Endodermal cell (in vitro differentiated cells): ENCODE measurements around the gene ARL4A. TPM values are rescaled to one million over a fixed set of nuclear protein-coding genes. Genes with fewer than 3 reads are reported as not detected.
"Not testable (repeated sequence)": the region's sequence is repeated elsewhere in the genome, so short reads cannot be mapped to it uniquely, and the experiment has no call there.

Experiments used
- DNase-seq: peaks from one replicate; pipeline ENCODE4 v3.0.0-alpha.2; 2017
- H3K27ac ChIP-seq: 2 replicates; pipeline ENCODE4 v1.5.1; 2013; ENCODE audit warnings: mild to moderate bottlenecking, low read depth, low read length, moderate library complexity
- H3K27me3 ChIP-seq: 2 replicates; pipeline ENCODE4 v1.6.1; 2013; ENCODE audit warnings: mild to moderate bottlenecking, low read length, moderate library complexity; ENCODE audit not compliant: insufficient read depth, control insufficient read depth, poor library complexity, severe bottlenecking
- H3K36me3 ChIP-seq: 2 replicates; pipeline ENCODE4 v1.7.0; 2013; ENCODE audit warnings: mild to moderate bottlenecking, low read length, moderate library complexity; ENCODE audit not compliant: control insufficient read depth, insufficient read depth
- H3K4me1 ChIP-seq: one replicate; pipeline ENCODE4 v1.7.0; 2013; ENCODE audit warnings: low read length; ENCODE audit not compliant: control insufficient read depth, insufficient read depth
- H3K4me3 ChIP-seq: 2 replicates; pipeline ENCODE4 v1.5.1; 2013; ENCODE audit warnings: mild to moderate bottlenecking, low read length, moderate library complexity
- H3K9ac ChIP-seq: 2 replicates; pipeline ENCODE4 v1.6.1; 2013; ENCODE audit warnings: mild to moderate bottlenecking, low read length, moderate library complexity; ENCODE audit not compliant: poor library complexity, severe bottlenecking; ENCODE audit errors: extremely low read depth
- H3K9me3 ChIP-seq: 2 replicates; pipeline ENCODE4 v1.6.1; 2013; ENCODE audit warnings: mild to moderate bottlenecking, low read length, moderate library complexity; ENCODE audit not compliant: control insufficient read depth
- H3K27ac Mint-ChIP-seq: 2 replicates; pipeline ENCODE4 v1.8.0; 2020; ENCODE audit warnings: mixed read lengths
- H3K27me3 Mint-ChIP-seq: 2 replicates; pipeline ENCODE4 v1.8.0; 2021; ENCODE audit warnings: mild to moderate bottlenecking, mixed read lengths; ENCODE audit not compliant: insufficient read depth
- H3K36me3 Mint-ChIP-seq: 2 replicates; pipeline ENCODE4 v1.8.0; 2020; ENCODE audit warnings: low read depth, mixed read lengths
- H3K4me1 Mint-ChIP-seq: 2 replicates; pipeline ENCODE4 v1.8.0; 2020; ENCODE audit warnings: mixed read lengths
- H3K4me3 Mint-ChIP-seq: 2 replicates; pipeline ENCODE4 v1.8.0; 2020; ENCODE audit warnings: mild to moderate bottlenecking, moderate library complexity, mixed read lengths
- H3K9me3 Mint-ChIP-seq: 2 replicates; pipeline ENCODE4 v1.8.0; 2020; ENCODE audit warnings: mild to moderate bottlenecking, mixed read lengths
- WGBS, 2 experiments: methylation state at CpG; one replicate each; pipeline versions ENCODE4 v1.1.5 to v1.1.7; 2013; ENCODE audit warnings: missing lambda C conversion rate in 2 of 2, mixed read lengths in 1 of 2; ENCODE audit not compliant: insufficient coverage in 1 of 2, insufficient read length in 1 of 2; 5-methylcytosine and 5-hydroxymethylcytosine counted together
- total RNA-seq, 2 donors: library from RNA; stranded (reverse); fragmentation: NEBNext Ultra II Directional in 1 of 2; extraction: Animal tissue kit (Norgen Biotek cat#: 25700) in 1 of 2; gene quantifications; 2 replicates in 1 of 2; 3 replicates in 1 of 2; pipeline ENCODE4 v1.2.1, GENCODE V29; 2021
- TF ChIP-seq, protein P1 (sequence below): fragments of 200-600 bp; sonication (generic); conservative IDR thresholded peaks from 2 replicates; pipeline ENCODE4 v1.5.0; 2021; ENCODE audit warnings: antibody characterized with exemption, mild to moderate bottlenecking

ARL4A gene
- total RNA-seq, 2 donors from 2014 or later = 19.1 to 26.4 TPM

DNA sequence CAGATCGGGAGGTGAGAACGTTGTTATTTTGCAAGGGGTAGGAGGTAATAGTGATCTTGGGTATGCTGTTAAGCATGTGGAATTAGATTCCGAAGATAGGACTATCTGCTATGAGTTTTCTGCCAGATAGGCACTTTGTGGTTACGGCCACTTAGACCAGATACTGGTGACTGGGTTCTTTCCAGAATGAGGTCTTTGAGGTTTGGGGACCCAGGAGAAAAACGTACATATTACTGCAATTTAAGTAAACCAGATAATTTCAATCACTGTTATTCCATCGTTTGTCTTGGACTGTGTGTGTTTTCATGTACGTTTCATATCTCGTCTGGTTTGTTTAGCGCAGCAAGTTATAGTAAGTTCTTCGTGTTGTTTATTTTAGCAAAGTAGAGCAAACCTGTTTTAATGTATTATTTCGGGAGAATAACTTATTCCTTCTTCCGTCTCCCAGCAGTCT, 312 bp downstream of the ARL4A start:
- H3K4me3 Mint-ChIP-seq = peak overlapping the region; percentile 76
- 0 to 7% methylated on average over 6 to 12 of the region's 12 CpGs for WGBS, 2 experiments
- Histone ChIP-seq H3K36me3 (no peaks in the 10 kb centered on the region), H3K9me3 (no peaks in the 10 kb centered on the region), H3K27me3 (no peaks in the 10 kb centered on the region), H3K4me3 (peak overlapping the region; percentile 94), H3K4me1 (peaks cover 2% of the 10 kb centered on the region), H3K9ac (peak overlapping the region; percentile 44), H3K27ac (no peak overlapping the region)
- H3K4me1 Mint-ChIP-seq = peaks cover 24% of the 10 kb centered on the region
- H3K27me3 Mint-ChIP-seq = no peaks in the 10 kb centered on the region
- H3K36me3 Mint-ChIP-seq = peaks cover 3% of the 10 kb centered on the region
- DNase-seq = no peak
- no peaks in the 10 kb centered on the region for H3K9me3 Mint-ChIP-seq
- H3K27ac Mint-ChIP-seq = peak overlapping the region; percentile 64
- TF ChIP-seq, protein P1, sequence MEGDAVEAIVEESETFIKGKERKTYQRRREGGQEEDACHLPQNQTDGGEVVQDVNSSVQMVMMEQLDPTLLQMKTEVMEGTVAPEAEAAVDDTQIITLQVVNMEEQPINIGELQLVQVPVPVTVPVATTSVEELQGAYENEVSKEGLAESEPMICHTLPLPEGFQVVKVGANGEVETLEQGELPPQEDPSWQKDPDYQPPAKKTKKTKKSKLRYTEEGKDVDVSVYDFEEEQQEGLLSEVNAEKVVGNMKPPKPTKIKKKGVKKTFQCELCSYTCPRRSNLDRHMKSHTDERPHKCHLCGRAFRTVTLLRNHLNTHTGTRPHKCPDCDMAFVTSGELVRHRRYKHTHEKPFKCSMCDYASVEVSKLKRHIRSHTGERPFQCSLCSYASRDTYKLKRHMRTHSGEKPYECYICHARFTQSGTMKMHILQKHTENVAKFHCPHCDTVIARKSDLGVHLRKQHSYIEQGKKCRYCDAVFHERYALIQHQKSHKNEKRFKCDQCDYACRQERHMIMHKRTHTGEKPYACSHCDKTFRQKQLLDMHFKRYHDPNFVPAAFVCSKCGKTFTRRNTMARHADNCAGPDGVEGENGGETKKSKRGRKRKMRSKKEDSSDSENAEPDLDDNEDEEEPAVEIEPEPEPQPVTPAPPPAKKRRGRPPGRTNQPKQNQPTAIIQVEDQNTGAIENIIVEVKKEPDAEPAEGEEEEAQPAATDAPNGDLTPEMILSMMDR = no peak

DNA sequence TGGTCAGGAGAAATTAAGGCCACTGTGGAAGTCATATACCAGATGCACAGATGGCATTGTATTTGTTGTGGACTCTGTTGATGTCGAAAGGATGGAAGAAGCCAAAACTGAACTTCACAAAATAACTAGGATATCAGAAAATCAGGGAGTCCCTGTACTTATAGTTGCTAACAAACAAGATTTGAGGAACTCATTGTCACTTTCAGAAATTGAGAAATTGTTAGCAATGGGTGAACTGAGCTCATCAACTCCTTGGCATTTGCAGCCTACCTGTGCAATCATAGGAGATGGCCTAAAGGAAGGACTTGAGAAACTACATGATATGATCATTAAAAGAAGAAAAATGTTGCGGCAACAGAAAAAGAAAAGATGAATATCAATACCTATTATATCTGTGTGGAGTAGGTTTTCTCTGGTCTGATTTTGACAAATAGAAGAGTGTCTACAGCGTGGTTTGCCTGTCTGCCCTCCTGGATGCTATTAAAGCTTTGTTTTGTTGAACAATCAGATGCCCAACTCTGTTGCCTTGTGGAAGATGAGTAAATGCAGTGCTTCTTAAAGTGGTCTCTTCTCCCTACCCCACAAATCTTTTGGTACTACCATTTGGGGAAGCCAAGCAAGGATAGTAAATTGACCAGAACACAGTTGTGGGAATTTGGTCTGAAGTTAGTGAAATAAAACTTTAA, 1.2 kb downstream of the ARL4A start:
- Mint-ChIP-seq H3K4me1 (peaks cover 24% of the 10 kb centered on the region), H3K4me3 (peak overlapping the region; percentile 76)
- not testable (repeated sequence) for H3K9me3 ChIP-seq, H3K4me1 ChIP-seq, H3K27ac ChIP-seq, H3K9me3 Mint-ChIP-seq, H3K27me3 Mint-ChIP-seq, H3K36me3 ChIP-seq, H3K36me3 Mint-ChIP-seq, H3K27ac Mint-ChIP-seq, H3K27me3 ChIP-seq, DNase-seq
- peak overlapping the region; percentile 2 for H3K9ac ChIP-seq
- WGBS, 2 experiments = 50% methylated on average over 1 of the region's 3 CpGs; no CpG with 5 or more reads in 1 of the 2 experiments
- peak overlapping the region; percentile 94 for H3K4me3 ChIP-seq

DNA sequence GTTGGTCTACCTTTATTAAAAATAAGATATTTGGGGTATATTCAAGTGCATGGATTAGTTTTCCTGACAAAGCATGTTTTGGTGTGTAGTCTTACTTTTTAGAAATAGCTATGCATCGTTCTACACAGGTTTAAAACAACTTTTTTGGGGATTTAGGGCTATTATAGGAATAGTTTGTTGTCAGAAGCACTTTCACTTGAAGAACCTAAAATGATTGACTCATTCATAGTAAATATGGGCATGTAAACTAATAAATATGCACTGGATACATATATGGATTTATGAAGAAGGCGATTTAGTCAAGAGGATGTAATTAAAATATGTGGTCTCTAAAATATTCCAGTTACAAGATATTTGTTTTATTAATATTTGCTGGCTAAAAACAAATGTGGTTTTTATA, 2.0 kb downstream of the ARL4A start:
- no peaks in the 10 kb centered on the region for H3K9me3 ChIP-seq
- no peaks in the 10 kb centered on the region for H3K36me3 ChIP-seq
- Mint-ChIP-seq H3K4me1 (peaks cover 24% of the 10 kb centered on the region), H3K9me3 (no peaks in the 10 kb centered on the region), H3K27ac (no peak overlapping the region), H3K4me3 (peak overlapping the region; percentile 76), H3K27me3 (no peaks in the 10 kb centered on the region), H3K36me3 (peaks cover 5% of the 10 kb centered on the region)
- WGBS, 2 experiments = 50 to 53% methylated on average over 1 to 2 of the region's 2 CpGs
- H3K4me1 ChIP-seq = peaks cover 2% of the 10 kb centered on the region
- H3K27me3 ChIP-seq = no peaks in the 10 kb centered on the region
- no peak for DNase-seq
- peak overlapping the region; percentile 2 for H3K9ac ChIP-seq
- H3K27ac ChIP-seq = no peak overlapping the region
- TF ChIP-seq, protein P1 = no peak
- H3K4me3 ChIP-seq = peak overlapping the region; percentile 94
